ENCODE measurements around the gene ETHE1.
A peak's percentile ranks its signal among the peaks of the same experiment; 100 is the strongest.
"Not testable (repeated sequence)": the region's sequence is repeated elsewhere in the genome, so short reads cannot be mapped to it uniquely, and the experiment has no call there.

The ETHE1 gene

GRCh38 chr19:43522929-43523328, 4.1 kb downstream of the ETHE1 start:
- DNase-seq, result no peak

GRCh38 chr19:43519436-43520088, 7.4 kb downstream of the ETHE1 start:
- DNase-seq, result peak; percentile 62

- DNase-seq, result no peak
Measured at GRCh38 chr19:43518051-43518450, 8.9 kb downstream of the ETHE1 start.

GRCh38 chr19:43512399-43512798, 14.6 kb downstream of the ETHE1 start:
- not testable (repeated sequence) for DNase-seq

- DNase-seq, result no peak
Measured at GRCh38 chr19:43511324-43511723, 15.7 kb downstream of the ETHE1 start.

- DNase-seq, result no peak
Measured at GRCh38 chr19:43510713-43511112, 16.3 kb downstream of the ETHE1 start.

- no peak for DNase-seq
Measured at GRCh38 chr19:43507880-43508279, 19.1 kb downstream of the ETHE1 start.

GRCh38 chr19:43506629-43507028, 20.4 kb downstream of the ETHE1 start:
- no peak for DNase-seq

- DNase-seq, result no peak
Measured at GRCh38 chr19:43505941-43506340, 21.1 kb downstream of the ETHE1 start.

- no peak for DNase-seq
Measured at GRCh38 chr19:43505186-43505456, 21.9 kb downstream of the ETHE1 start.

- DNase-seq, result no peak
Measured at GRCh38 chr19:43504426-43505185, 22.4 kb downstream of the ETHE1 start, which contains the start of gene PHLDB3. Gene PHLDB3 (minus strand): TSS chr19:43504746. CDS start chr19:43504118, 628 bp downstream.

GRCh38 chr19:43503501-43504425, 23.2 kb downstream of the ETHE1 start:
- peak; percentile 91 for DNase-seq

- no peak for DNase-seq
Measured at GRCh38 chr19:43502419-43502976, 24.5 kb downstream of the ETHE1 start.

- no peak for DNase-seq
Measured at GRCh38 chr19:43501661-43502418, 25.2 kb downstream of the ETHE1 start.

GRCh38 chr19:43499042-43499441, 28.0 kb downstream of the ETHE1 start:
- DNase-seq, result no peak

- no peak for DNase-seq
Measured at GRCh38 chr19:43498233-43498842, 28.7 kb downstream of the ETHE1 start.

GRCh38 chr19:43496960-43497359, 30.0 kb downstream of the ETHE1 start:
- DNase-seq, result no peak

- no peak for DNase-seq
Measured at GRCh38 chr19:43495082-43495481, 31.9 kb downstream of the ETHE1 start.

GRCh38 chr19:43490759-43491158, 36.2 kb downstream of the ETHE1 start:
- DNase-seq, result no peak

GRCh38 chr19:43489979-43490599, 36.9 kb downstream of the ETHE1 start:
- no peak for DNase-seq

GRCh38 chr19:43489310-43489709, 37.7 kb downstream of the ETHE1 start:
- DNase-seq, result no peak

- DNase-seq, result no peak
Measured at GRCh38 chr19:43488179-43488578, 38.8 kb downstream of the ETHE1 start.
